Activated CD8-positive, alpha-beta memory T cell treated with anti-CD3 and anti-CD28 coated beads for 4 hours (primary cell): Measurements from ENCODE around the gene ETV4.
"Not testable (repeated sequence)": the region's sequence is repeated elsewhere in the genome, so short reads cannot be mapped to it uniquely, and the experiment has no call there.

Source experiments
- DNase-seq, 2 donors: peaks; one replicate each; pipeline ENCODE4 v3.0.0-alpha.2; 2020; ENCODE audit warnings: low read depth in 2 of 2

Gene ETV4

DNA sequence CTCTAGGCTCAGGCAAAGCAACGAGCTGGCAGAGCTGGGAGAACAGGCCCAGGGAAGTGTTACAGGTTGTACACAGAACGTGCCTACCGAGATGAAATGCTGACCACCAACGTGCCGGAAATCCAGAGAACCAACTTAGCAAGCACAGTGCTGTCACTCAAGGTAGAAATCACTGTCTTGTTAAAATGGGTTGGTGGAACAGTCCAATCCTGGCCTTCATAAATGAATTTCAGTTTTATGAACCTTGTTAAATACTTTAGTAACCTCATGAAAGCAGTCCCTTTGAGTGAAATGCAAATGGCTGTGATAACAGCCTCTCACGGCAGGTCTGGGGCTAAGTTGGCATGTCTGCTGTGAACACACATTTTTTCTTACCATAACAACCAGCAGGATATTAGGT is 29.0 kb downstream of the ETV4 start:
- DNase-seq = no peak

GRCh38 chr17:43515656-43516055 is 30.5 kb downstream of the ETV4 start:
- DNase-seq = no peak

- not testable (repeated sequence) for DNase-seq
Observed at GRCh38 chr17:43511199-43511598, 34.9 kb downstream of the ETV4 start.

DNA sequence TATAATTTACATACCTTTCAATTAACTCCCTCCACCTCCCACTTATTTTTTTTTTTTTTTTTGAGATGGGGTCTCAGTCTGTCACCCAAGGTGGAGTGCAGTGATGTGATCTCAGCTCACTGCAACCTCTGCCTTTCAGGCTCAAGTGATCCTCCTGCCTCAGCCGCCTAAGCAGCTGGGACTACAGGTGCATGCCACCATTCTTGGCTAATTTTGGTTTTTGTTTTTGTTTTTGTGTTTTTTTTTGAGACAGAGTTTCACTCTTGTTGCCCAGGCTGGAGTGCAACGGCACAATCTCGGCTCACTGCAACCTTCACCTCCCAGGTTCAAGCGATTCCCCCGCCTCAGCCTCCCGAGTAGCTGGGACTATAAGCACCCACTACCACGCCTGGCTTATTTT is 36.7 kb downstream of the ETV4 start:
- DNase-seq = not testable (repeated sequence)

DNA sequence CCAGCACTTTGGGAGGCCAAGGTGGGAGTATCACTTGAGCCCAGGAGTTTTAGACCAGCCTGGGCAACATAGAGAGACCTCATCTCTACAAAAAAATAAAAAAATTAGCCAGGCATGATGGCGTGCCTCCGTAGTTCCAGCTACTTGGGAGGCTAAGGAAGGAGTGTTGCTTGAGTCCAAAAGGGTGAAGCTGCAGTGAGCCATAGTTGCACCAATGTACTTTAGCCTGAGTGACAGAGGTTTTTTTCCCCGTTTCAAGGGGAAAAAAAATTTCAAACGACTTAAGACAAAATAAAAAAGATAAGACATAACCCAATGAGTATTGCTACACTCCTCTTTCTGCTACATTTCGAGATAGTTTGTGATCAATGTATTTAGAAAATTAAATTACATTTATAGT is 55.5 kb downstream of the ETV4 start:
- no peak for DNase-seq

DNA sequence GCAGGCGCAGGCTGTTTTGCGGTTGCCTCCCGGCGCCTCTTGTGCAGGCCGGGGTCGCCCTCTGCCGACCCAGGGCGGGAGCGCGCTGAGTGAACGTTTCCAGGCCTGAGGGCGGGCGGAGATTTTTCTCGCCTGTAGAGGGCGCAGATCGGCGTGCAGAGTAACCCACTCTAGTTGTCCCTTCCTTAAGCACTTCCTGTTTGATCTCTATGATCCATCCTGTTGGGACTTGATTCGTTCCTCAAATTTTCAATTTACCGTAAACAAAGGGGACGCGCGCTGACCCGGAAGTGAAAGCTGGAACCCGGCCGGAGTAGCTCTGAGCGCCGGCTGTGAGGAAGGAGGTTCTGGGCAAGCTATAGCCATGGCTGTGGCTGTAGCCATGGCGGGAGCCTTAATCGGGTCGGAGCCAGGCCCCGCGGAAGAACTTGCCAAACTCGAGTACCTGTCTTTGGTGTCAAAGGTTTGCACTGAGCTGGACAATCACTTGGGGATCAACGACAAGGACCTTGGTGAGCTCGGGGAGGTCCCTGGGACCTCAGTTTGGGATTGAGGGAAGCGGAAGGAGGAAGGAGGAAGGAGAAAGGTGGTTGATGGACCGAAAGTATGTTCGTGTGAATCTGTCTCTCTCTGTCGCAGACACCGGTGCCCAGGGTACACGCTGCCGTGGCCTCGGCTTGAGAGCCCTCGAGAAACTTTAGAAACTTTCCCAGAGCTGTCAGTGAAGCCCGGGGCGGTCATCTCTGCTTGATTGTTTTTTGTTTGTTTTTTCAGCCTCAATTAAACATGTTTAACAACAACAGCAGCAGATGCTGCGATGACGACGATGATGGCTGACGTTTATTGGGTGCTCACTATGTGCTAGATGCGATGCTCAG is 62.2 kb downstream of the ETV4 start, which contains the start of gene DHX8:
Gene DHX8, plus strand, starts transcription at position 302 of the 878 bp plus-strand sequence. Its CDS starts 63 bp downstream, at position 365.
- peak; percentile 96 to 98 for DNase-seq

DNA sequence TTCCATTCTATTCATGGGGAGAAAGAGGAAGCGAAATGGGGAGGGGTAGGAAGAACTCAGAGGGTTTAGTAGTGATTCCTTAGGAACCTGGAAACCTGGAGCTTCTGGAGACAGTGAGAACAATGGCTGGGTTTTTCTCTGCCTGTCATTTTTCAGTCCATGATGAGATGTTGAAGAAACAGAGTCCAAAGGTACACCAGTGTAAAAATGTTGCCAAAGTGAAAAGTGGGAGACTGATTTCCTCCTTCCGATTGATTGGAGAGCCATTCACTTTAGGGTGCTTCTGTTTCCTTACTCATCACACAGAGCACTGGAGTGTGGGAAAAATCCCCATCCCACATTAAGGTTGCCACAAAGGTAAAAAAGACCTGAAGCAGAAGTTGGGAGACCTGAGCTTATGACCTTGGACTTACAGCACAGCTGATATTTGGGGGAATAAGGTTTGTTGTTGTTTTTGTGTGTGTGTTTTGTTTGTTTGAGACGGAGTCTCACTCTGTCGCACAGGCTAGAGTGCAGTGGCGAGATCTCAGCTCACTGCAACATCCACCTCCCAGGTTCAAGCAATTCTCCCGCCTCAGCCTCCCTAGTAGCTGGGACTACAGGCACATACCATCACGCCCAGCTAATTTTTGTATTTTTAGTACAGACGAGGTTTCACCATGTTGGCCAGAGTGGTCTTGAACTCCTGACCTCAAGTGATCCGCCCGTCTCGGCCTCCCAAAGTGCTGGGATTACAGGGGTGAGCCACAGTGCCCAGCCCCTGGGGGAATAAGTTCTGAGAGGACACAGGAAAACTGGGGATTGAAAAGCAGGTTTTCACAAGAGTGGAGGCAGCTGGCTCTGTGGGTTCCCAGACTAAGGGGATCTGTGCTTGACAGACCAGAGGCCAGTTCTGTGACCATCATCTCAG is 63.8 kb downstream of the ETV4 start:
- DNase-seq = no peak

- DNase-seq = no peak
Observed at GRCh38 chr17:43479948-43480347, 66.2 kb downstream of the ETV4 start.
